Tibial artery (tissue), 4 donors: ENCODE measurements around the gene JMJD1C.

ENCODE experiments used
- DNase-seq, 2 donors: peaks; one replicate each; pipeline ENCODE4 v3.0.0-alpha.2; 2019
- H3K27ac ChIP-seq, 2 donors: fragments of 200-600 bp; sonication (generic) in 1 of 2; 1 replicate in 1 of 2; 2 replicates in 1 of 2; pipeline ENCODE4 v1.5.1; 2018 to 2019; ENCODE audit warnings: mild to moderate bottlenecking in 1 of 2
- H3K27me3 ChIP-seq, 2 donors: fragments of 200-600 bp; sonication (generic) in 1 of 2; one replicate each; pipeline versions ENCODE4 v1.5.1 to v1.6.0; 2016 to 2019
- H3K36me3 ChIP-seq, 3 donors: fragments of 200-600 bp; sonication (generic) in 2 of 3; one replicate each; pipeline ENCODE4 v1.5.1; 2016 to 2019; ENCODE audit warnings: mild to moderate bottlenecking in 2 of 3
- H3K4me1 ChIP-seq, 4 donors: fragments of 200-600 bp; sonication (generic) in 2 of 4; 1 replicate in 3 of 4; 2 replicates in 1 of 4; pipeline ENCODE4 v1.5.1; 2016 to 2019
- H3K4me3 ChIP-seq, 2 donors: fragments of 200-600 bp; sonication (generic) in 1 of 2; 1 replicate in 1 of 2; 2 replicates in 1 of 2; pipeline ENCODE4 v1.5.1; 2018 to 2019; ENCODE audit warnings: mild to moderate bottlenecking in 2 of 2
- H3K9me3 ChIP-seq, 3 donors: fragments of 200-600 bp; sonication (generic) in 1 of 3; one replicate each; pipeline ENCODE4 v1.5.1; 2016 to 2019
- CTCF ChIP-seq, 2 experiments: fragments of 200-600 bp in 1 of 2; fragments of 450-650 bp in 1 of 2; IDR thresholded peaks; one replicate each; pipeline ENCODE4 v1.5.1; 2017 to 2019; ENCODE audit warnings: antibody characterized with exemption in 2 of 2, mild to moderate bottlenecking in 1 of 2, moderate library complexity in 1 of 2
- intact Hi-C: fragments of 100-400 bp; cut with DNase I; formaldehyde crosslinking; loops from one replicate; pipeline ENCODE4 v1.15.0; 2023; ENCODE audit warnings: low total_unique reads

JMJD1C gene

GRCh38 chr10:63331586-63331985, 134.2 kb downstream of the JMJD1C start:
- TF ChIP-seq CTCF (IDR thresholded peaks at IDR 0.05), result no peak

GRCh38 chr10:63324495-63324854, 141.3 kb downstream of the JMJD1C start:
- no peak for TF ChIP-seq CTCF (IDR thresholded peaks at IDR 0.05)
- Histone ChIP-seq H3K4me1 (no peaks in the 10 kb centered on the region), H3K4me3 (no peak overlapping the region), H3K9me3 (no peaks in the 10 kb centered on the region), H3K36me3 (no peaks in the 10 kb centered on the region), H3K27me3 (no peaks in the 10 kb centered on the region), H3K27ac (no peak overlapping the region)
- no peak for DNase-seq
- intact Hi-C loops, result no loop called here

More at GRCh38 chr10:63331586-63331985, 134.2 kb downstream of the JMJD1C start:
- H3K27me3 ChIP-seq, result no peaks in the 10 kb centered on the region
- H3K4me1 ChIP-seq, result no peaks in the 10 kb centered on the region
- DNase-seq, result no peak
- no peak overlapping the region for H3K4me3 ChIP-seq
- intact Hi-C loops, result no loop called here
- H3K36me3 ChIP-seq, result no peaks in the 10 kb centered on the region
- no peak overlapping the region for H3K27ac ChIP-seq
- no peaks in the 10 kb centered on the region for H3K9me3 ChIP-seq

- no peak overlapping the region for H3K27ac ChIP-seq
- no peak for TF ChIP-seq CTCF (IDR thresholded peaks at IDR 0.05)
- intact Hi-C loops, result no loop called here
- H3K36me3 ChIP-seq, result no peaks in the 10 kb centered on the region
- H3K4me1 ChIP-seq, result no peaks in the 10 kb centered on the region
- no peak overlapping the region for H3K4me3 ChIP-seq
- no peaks in the 10 kb centered on the region for H3K27me3 ChIP-seq
- no peak for DNase-seq
- H3K9me3 ChIP-seq, result no peaks in the 10 kb centered on the region
Measured at GRCh38 chr10:63323701-63324494, 141.9 kb downstream of the JMJD1C start.

GRCh38 chr10:63320683-63321082, 145.1 kb downstream of the JMJD1C start:
- Histone ChIP-seq H3K4me1 (no peaks in the 10 kb centered on the region), H3K27me3 (no peaks in the 10 kb centered on the region), H3K27ac (no peak overlapping the region), H3K9me3 (no peaks in the 10 kb centered on the region), H3K36me3 (no peaks in the 10 kb centered on the region), H3K4me3 (no peak overlapping the region)
- no peak for TF ChIP-seq CTCF (IDR thresholded peaks at IDR 0.05)
- intact Hi-C loops, result no loop called here
- no peak for DNase-seq

- no peaks in the 10 kb centered on the region for H3K9me3 ChIP-seq
- intact Hi-C loops, result no loop called here
- H3K27ac ChIP-seq, result no peak overlapping the region
- no peaks in the 10 kb centered on the region for H3K36me3 ChIP-seq
- TF ChIP-seq CTCF (IDR thresholded peaks at IDR 0.05), result no peak
- no peaks in the 10 kb centered on the region for H3K27me3 ChIP-seq
- DNase-seq, result no peak
- no peak overlapping the region for H3K4me3 ChIP-seq
- no peaks in the 10 kb centered on the region for H3K4me1 ChIP-seq
Measured at GRCh38 chr10:63319231-63319630, 146.5 kb downstream of the JMJD1C start.
